Gastroesophageal sphincter (tissue), 4 donors: Measurements from ENCODE around the gene STAT1. TPM values are rescaled to one million over a fixed set of nuclear protein-coding genes. Genes with fewer than 3 reads are reported as not detected.

Experiments used
- ATAC-seq: fragments of 150-250 bp; one replicate; pipeline ENCODE4 v1.9.1; 2016; ENCODE audit warnings: mild to moderate bottlenecking, moderate library complexity
- H3K27ac ChIP-seq, 4 donors: fragments of 200-600 bp; sonication (generic) in 3 of 4; 1 replicate in 3 of 4; 2 replicates in 1 of 4; pipeline ENCODE4 v1.5.1; 2016 to 2019
- H3K27me3 ChIP-seq: fragments of 200-600 bp; sonication (generic); one replicate; pipeline ENCODE4 v1.5.1; 2019
- H3K36me3 ChIP-seq, 2 donors: fragments of 200-600 bp; sonication (generic); one replicate each; pipeline ENCODE4 v1.5.1; 2019; ENCODE audit warnings: control low read depth in 1 of 2
- H3K4me1 ChIP-seq, 3 donors: fragments of 200-600 bp; sonication (generic); 1 replicate in 2 of 3; 2 replicates in 1 of 3; pipeline ENCODE4 v1.5.1; 2016 to 2019; ENCODE audit warnings: control low read depth in 2 of 3
- H3K4me3 ChIP-seq, 2 donors: fragments of 200-600 bp; sonication (generic); one replicate each; pipeline ENCODE4 v1.5.1; 2019; ENCODE audit warnings: mild to moderate bottlenecking in 1 of 2, moderate library complexity in 1 of 2
- H3K9me3 ChIP-seq, 3 donors: fragments of 200-600 bp; sonication (generic); one replicate each; pipeline ENCODE4 v1.5.1; 2017 to 2019; ENCODE audit warnings: control low read depth in 2 of 3
- EP300 ChIP-seq: sonication (generic); formaldehyde crosslinking; IDR thresholded peaks from one replicate; pipeline ENCODE4 v1.6.1; 2017; ENCODE audit warnings: antibody characterized with exemption, mild to moderate bottlenecking
- POLR2A ChIP-seq, 2 donors: fragments of 450-650 bp; IDR thresholded peaks; one replicate each; pipeline ENCODE4 v1.6.1; 2017; ENCODE audit warnings: antibody characterized with exemption in 2 of 2, mild to moderate bottlenecking in 2 of 2, moderate library complexity in 1 of 2
- POLR2AphosphoS5 ChIP-seq: sonication (generic); formaldehyde crosslinking; IDR thresholded peaks from one replicate; pipeline ENCODE4 v1.6.1; 2017; ENCODE audit warnings: antibody characterized with exemption
- WGBS, 2 donors: methylation state at CpG; one replicate each; pipeline ENCODE4 v1.1.5; 2018; ENCODE audit warnings: low coverage in 1 of 2; 5-methylcytosine and 5-hydroxymethylcytosine counted together
- total RNA-seq, 4 donors: library from RNA; depleted of rRNA; stranded (reverse); fragments of >200 nt; gene quantifications; one replicate each; pipeline ENCODE4 v1.1.0, GENCODE V29; 2016
- TF ChIP-seq, protein P1 (sequence below), 4 experiments: fragments of 200-600 bp in 2 of 4; fragments of 450-650 bp in 2 of 4; sonication (generic) in 1 of 4; IDR thresholded peaks; one replicate each; pipeline ENCODE4 v1.5.1; 2017 to 2019; ENCODE audit warnings: antibody characterized with exemption in 4 of 4, mild to moderate bottlenecking in 2 of 4, moderate library complexity in 2 of 4

The STAT1 gene
- total RNA-seq, 4 donors from 2014 or later: 47.0 to 59.9 (median 53.5) TPM

DNA sequence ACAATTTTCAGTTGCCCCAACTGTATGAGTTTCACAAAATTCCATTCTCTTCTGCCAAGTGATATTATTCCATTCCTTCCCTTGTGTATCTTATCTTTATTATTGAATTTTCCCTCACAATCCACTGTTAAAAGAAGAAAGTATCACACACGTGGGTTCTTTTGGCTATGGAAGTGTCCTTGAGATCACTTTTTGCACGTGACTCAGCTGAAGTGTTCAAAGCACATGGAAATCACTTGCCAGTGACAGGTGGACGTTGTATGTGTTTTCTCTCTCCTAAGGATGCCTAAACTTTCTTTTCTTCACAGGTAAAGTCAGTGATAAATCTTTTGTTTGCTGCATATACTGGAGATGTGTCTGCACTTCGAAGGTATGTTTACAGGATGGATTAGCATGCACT, 60.7 kb downstream of the STAT1 start:
- TF ChIP-seq, protein P1, sequence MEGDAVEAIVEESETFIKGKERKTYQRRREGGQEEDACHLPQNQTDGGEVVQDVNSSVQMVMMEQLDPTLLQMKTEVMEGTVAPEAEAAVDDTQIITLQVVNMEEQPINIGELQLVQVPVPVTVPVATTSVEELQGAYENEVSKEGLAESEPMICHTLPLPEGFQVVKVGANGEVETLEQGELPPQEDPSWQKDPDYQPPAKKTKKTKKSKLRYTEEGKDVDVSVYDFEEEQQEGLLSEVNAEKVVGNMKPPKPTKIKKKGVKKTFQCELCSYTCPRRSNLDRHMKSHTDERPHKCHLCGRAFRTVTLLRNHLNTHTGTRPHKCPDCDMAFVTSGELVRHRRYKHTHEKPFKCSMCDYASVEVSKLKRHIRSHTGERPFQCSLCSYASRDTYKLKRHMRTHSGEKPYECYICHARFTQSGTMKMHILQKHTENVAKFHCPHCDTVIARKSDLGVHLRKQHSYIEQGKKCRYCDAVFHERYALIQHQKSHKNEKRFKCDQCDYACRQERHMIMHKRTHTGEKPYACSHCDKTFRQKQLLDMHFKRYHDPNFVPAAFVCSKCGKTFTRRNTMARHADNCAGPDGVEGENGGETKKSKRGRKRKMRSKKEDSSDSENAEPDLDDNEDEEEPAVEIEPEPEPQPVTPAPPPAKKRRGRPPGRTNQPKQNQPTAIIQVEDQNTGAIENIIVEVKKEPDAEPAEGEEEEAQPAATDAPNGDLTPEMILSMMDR (IDR thresholded peaks at IDR 0.05): no peak
- TF ChIP-seq POLR2A (IDR thresholded peaks at IDR 0.05) (no peak), EP300 (no peak), POLR2AphosphoS5 (no peak)
- peaks cover 0 to 5% (median 0%) of the 10 kb centered on the region in 3 donors for H3K9me3 ChIP-seq
- H3K4me1 ChIP-seq: peaks cover 0 to 6% (median 5%) of the 10 kb centered on the region in 3 donors
- WGBS, 2 donors: 50 to 51% methylated on average over 4 of the region's 4 CpGs
- H3K27ac ChIP-seq: no peak overlapping the region
- H3K27me3 ChIP-seq: no peaks in the 10 kb centered on the region
- no peak for ATAC-seq
- peaks cover 0 to 6% of the 10 kb centered on the region in 2 donors for H3K36me3 ChIP-seq
- no peak overlapping the region for H3K4me3 ChIP-seq

DNA sequence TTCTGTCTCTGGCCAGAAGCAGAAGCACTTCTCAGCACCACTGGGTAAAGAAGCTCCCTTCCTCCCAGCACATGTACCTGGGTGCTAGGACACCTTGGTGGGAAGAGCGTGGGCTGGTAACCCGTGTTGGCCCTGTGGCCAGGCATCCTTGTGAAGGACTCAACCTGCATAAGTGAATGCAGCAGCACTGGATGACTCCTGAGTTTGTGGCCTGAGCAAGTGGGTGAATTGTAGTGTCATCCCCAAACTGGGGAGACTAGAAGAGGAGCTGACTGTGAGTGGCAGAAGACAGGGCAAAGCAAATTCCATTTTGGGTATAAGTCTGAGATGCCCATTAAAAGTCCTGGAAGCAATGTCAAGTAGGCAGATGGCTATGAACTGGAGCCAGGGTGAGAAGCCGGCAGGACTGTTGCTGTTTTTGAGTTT, 63.4 kb downstream of the STAT1 start:
- TF ChIP-seq EP300: no peak
- TF ChIP-seq POLR2A (IDR thresholded peaks at IDR 0.05): no peak
- TF ChIP-seq POLR2AphosphoS5: no peak
- TF ChIP-seq, protein P1 (IDR thresholded peaks at IDR 0.05): no peak
- ATAC-seq: no peak
- 90 to 100% methylated on average over 2 to 3 of the region's 3 CpGs for WGBS, 2 donors
- no peaks in the 10 kb centered on the region for H3K27me3 ChIP-seq
- no peaks in the 10 kb centered on the region for H3K36me3 ChIP-seq
- no peak overlapping the region for H3K4me3 ChIP-seq
- H3K9me3 ChIP-seq: no peaks in the 10 kb centered on the region
- H3K27ac ChIP-seq: no peak overlapping the region
- peaks cover 12 to 33% (median 12%) of the 10 kb centered on the region in 3 donors for H3K4me1 ChIP-seq

DNA sequence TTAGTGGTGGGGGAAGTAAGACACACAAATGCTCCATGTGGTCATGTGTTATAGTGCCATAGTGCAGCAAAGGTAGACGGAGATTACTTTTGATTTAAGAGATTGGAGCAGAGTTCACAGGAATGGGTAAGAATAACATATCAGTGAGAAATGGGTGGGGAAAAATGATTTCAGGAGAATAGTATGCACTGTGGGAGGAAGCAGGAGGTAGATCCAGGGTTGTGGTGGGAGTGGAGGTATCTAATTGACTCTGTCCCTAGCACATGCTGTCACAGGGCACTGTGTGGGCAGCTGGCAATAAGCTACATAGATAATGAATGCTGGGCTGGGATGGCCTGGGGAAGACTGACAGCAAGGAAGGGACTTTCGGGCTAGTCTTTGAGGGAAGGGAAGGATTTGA, 65.3 kb downstream of the STAT1 start:
- no peaks in the 10 kb centered on the region for H3K27me3 ChIP-seq
- no peaks in the 10 kb centered on the region for H3K9me3 ChIP-seq
- H3K27ac ChIP-seq: no peak overlapping the region
- no peaks in the 10 kb centered on the region for H3K36me3 ChIP-seq
- no peak overlapping the region for H3K4me3 ChIP-seq
- ATAC-seq: no peak
- 46 to 52% methylated on average over 2 of the region's 2 CpGs for WGBS, 2 donors
- TF ChIP-seq POLR2A (IDR thresholded peaks at IDR 0.05) (no peak), EP300 (no peak), POLR2AphosphoS5 (no peak)
- TF ChIP-seq, protein P1 (IDR thresholded peaks at IDR 0.05): no peak
- peaks cover 12 to 33% (median 12%) of the 10 kb centered on the region in 3 donors for H3K4me1 ChIP-seq

DNA sequence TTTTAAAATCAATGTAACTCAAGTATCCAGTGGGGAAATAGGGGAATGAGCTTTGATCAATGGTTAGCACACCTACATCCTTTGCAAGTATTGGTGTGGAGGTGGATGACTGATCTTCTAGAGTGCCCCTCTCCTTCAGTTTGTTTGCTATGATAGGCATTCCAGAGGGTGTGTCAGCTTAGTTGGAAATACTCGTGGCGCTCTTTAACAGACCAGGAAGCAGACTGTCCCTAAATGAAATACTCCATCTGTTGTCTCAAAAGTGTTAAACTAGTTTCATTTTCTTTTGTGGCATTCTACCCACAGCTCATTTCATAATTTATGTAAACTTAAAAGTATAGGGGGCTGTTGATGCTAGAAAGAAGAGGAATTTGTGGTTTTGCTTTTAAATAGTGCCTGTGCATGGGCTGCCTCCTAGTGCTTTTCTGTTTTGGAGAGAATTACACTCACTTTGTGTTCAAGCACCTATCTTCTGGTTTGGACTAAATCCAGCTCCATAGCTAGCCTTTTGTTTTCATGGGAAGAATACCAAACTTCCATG, 66.2 kb downstream of the STAT1 start:
- ATAC-seq: peak; percentile 46
- no peaks in the 10 kb centered on the region for H3K9me3 ChIP-seq
- H3K27ac ChIP-seq: peak overlapping the region in 2 of 4 donors; percentile 36 to 42
- H3K4me3 ChIP-seq: peak overlapping the region in 1 of 2 donors; percentile 0
- WGBS, 2 donors: 7 to 20% methylated on average over 2 of the region's 2 CpGs
- peaks cover 12 to 33% (median 12%) of the 10 kb centered on the region in 3 donors for H3K4me1 ChIP-seq
- TF ChIP-seq EP300 (no peak), POLR2AphosphoS5 (no peak), POLR2A (IDR thresholded peaks at IDR 0.05) (no peak)
- TF ChIP-seq, protein P1 (IDR thresholded peaks at IDR 0.05): no peak
- H3K27me3 ChIP-seq: no peaks in the 10 kb centered on the region
- no peaks in the 10 kb centered on the region for H3K36me3 ChIP-seq

DNA sequence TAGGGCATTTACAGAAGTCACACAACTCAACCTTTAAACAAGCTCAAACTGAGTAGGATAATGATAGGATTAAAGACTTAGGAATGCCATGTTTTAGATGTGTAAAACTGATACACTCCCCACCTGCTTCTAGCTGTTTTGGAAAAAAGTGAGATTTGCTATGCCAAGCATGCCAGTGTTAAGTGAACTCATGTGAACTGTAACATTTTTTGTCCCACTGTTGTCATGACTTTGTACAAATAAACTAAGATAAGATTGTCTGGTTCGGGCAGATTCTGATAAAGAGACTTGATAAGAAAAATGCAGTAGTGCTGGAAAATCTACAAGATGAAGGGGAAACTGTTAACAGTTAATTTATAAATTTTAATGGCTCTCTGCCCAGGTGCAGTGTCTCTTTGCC, 66.8 kb downstream of the STAT1 start:
- ATAC-seq: no peak
- no peaks in the 10 kb centered on the region for H3K36me3 ChIP-seq
- H3K4me1 ChIP-seq: peaks cover 12 to 33% (median 12%) of the 10 kb centered on the region in 3 donors
- H3K27me3 ChIP-seq: no peaks in the 10 kb centered on the region
- TF ChIP-seq EP300 (no peak), POLR2A (IDR thresholded peaks at IDR 0.05) (no peak), POLR2AphosphoS5 (no peak)
- TF ChIP-seq, protein P1 (IDR thresholded peaks at IDR 0.05): no peak
- H3K9me3 ChIP-seq: no peaks in the 10 kb centered on the region
- no peak overlapping the region for H3K4me3 ChIP-seq
- 0 to 9% methylated on average over 1 of the region's 1 CpG for WGBS, 2 donors
- peak overlapping the region in 3 of 4 donors; percentile 20 to 42 (median 36) for H3K27ac ChIP-seq
